Loucy (cell line): ENCODE measurements around the gene RXRG.

ENCODE experiments used
- H2AFZ ChIP-seq: fragments of 200-600 bp; sonication (generic); 2 replicates; pipeline ENCODE4 v1.6.0; 2016; ENCODE audit warnings: antibody characterized with exemption, mild to moderate bottlenecking, low read length, moderate library complexity
- H3F3A ChIP-seq: fragments of 200-600 bp; 2 replicates; pipeline ENCODE4 v1.6.0; 2016; ENCODE audit warnings: antibody characterized with exemption, low read depth, mild to moderate bottlenecking
- H3K27me3 ChIP-seq: fragments of 200-600 bp; sonication (generic); 2 replicates; pipeline ENCODE4 v1.6.1; 2014; ENCODE audit warnings: low read length, mild to moderate bottlenecking; ENCODE audit not compliant: insufficient read depth, poor library complexity, severe bottlenecking
- H3K36me3 ChIP-seq: fragments of 200-600 bp; sonication (generic); 2 replicates; pipeline ENCODE4 v1.6.1; 2016; ENCODE audit warnings: low read length; ENCODE audit not compliant: insufficient read depth
- H3K4me1 ChIP-seq: fragments of 200-600 bp; sonication (generic); 2 replicates; pipeline ENCODE4 v1.5.1; 2014; ENCODE audit warnings: low read length, mild to moderate bottlenecking; ENCODE audit not compliant: insufficient read depth, poor library complexity, severe bottlenecking
- H3K4me2 ChIP-seq: fragments of 200-600 bp; sonication (generic); 2 replicates; pipeline ENCODE4 v1.6.0; 2014; ENCODE audit warnings: antibody characterized with exemption, low read length, low read depth, mild to moderate bottlenecking; ENCODE audit not compliant: poor library complexity, severe bottlenecking
- H3K4me3 ChIP-seq: fragments of 200-600 bp; sonication (generic); 2 replicates; pipeline ENCODE4 v1.5.1; 2014; ENCODE audit warnings: low read length, mild to moderate bottlenecking, mixed read lengths; ENCODE audit not compliant: poor library complexity, severe bottlenecking
- H3K79me2 ChIP-seq: fragments of 200-600 bp; sonication (generic); 2 replicates; pipeline ENCODE4 v1.6.1; 2014; ENCODE audit warnings: low read length; ENCODE audit not compliant: insufficient read depth
- H3K9ac ChIP-seq: fragments of 200-600 bp; sonication (generic); 2 replicates; pipeline ENCODE4 v1.6.0; 2014; ENCODE audit warnings: mild to moderate bottlenecking, low read depth, low read length, moderate library complexity; ENCODE audit not compliant: poor library complexity, severe bottlenecking
- H3K9me2 ChIP-seq: fragments of 200-600 bp; sonication (generic); replicated peaks from 2 replicates; pipeline ENCODE4 v1.6.1; 2016; ENCODE audit warnings: low read depth, low read length, mixed read lengths
- H3K9me3 ChIP-seq: fragments of 200-600 bp; sonication (generic); 2 replicates; pipeline ENCODE4 v1.6.1; 2014; ENCODE audit warnings: mild to moderate bottlenecking, antibody characterized with exemption, low read length, low read depth; ENCODE audit not compliant: insufficient read depth
- H4K20me1 ChIP-seq: fragments of 200-600 bp; sonication (generic); 2 replicates; pipeline ENCODE4 v1.6.0; 2014; ENCODE audit warnings: antibody characterized with exemption, low read length, mild to moderate bottlenecking; ENCODE audit not compliant: insufficient read depth, poor library complexity, severe bottlenecking
- CTCF ChIP-seq: fragments of 200-600 bp; sonication (generic); conservative IDR thresholded peaks from 2 replicates; pipeline ENCODE4 v1.5.1; 2014; ENCODE audit warnings: mild to moderate bottlenecking, antibody characterized with exemption, low read length
- EZH2phosphoT487 ChIP-seq: fragments of 200-600 bp; IDR thresholded peaks from 2 replicates; pipeline ENCODE4 v1.6.1; 2018; ENCODE audit warnings: antibody characterized with exemption, mild to moderate bottlenecking, moderate library complexity, borderline replicate concordance

Gene RXRG

GRCh38 chr1:165353731-165354671, 90.9 kb downstream of the RXRG start:
- no peaks in the 10 kb centered on the region for H3F3A ChIP-seq
- H3K4me1 ChIP-seq: no peaks in the 10 kb centered on the region
- H3K4me2 ChIP-seq: no peak overlapping the region
- peaks cover 4% of the 10 kb centered on the region for H3K27me3 ChIP-seq
- H3K36me3 ChIP-seq: no peaks in the 10 kb centered on the region
- no peak overlapping the region for H3K4me3 ChIP-seq
- H3K9ac ChIP-seq: no peak overlapping the region
- no peaks in the 10 kb centered on the region for H4K20me1 ChIP-seq
- no peaks in the 10 kb centered on the region for H3K79me2 ChIP-seq
- no peaks in the 10 kb centered on the region for H3K9me3 ChIP-seq
- H2AFZ ChIP-seq: no peak overlapping the region
- H3K9me2 ChIP-seq: no peaks in the 10 kb centered on the region
- TF ChIP-seq CTCF (no peak), EZH2phosphoT487 (no peak)

- Histone ChIP-seq H3K4me2 (no peak overlapping the region), H3F3A (no peaks in the 10 kb centered on the region), H4K20me1 (no peaks in the 10 kb centered on the region), H3K79me2 (no peaks in the 10 kb centered on the region), H3K9ac (no peak overlapping the region), H3K9me3 (no peaks in the 10 kb centered on the region), H3K9me2 (no peaks in the 10 kb centered on the region), H2AFZ (no peak overlapping the region), H3K4me1 (no peaks in the 10 kb centered on the region), H3K4me3 (no peak overlapping the region), H3K27me3 (peaks cover 6% of the 10 kb centered on the region), H3K36me3 (no peaks in the 10 kb centered on the region)
- TF ChIP-seq CTCF: no peak
- TF ChIP-seq EZH2phosphoT487: no peak
Observed at GRCh38 chr1:165352442-165353293, 92.3 kb downstream of the RXRG start.

- H3K36me3 ChIP-seq: no peaks in the 10 kb centered on the region
- no peaks in the 10 kb centered on the region for H3K4me1 ChIP-seq
- no peak overlapping the region for H3K4me3 ChIP-seq
- H2AFZ ChIP-seq: no peak overlapping the region
- H3K27me3 ChIP-seq: peaks cover 11% of the 10 kb centered on the region
- H4K20me1 ChIP-seq: no peaks in the 10 kb centered on the region
- no peak overlapping the region for H3K9ac ChIP-seq
- no peaks in the 10 kb centered on the region for H3K79me2 ChIP-seq
- no peaks in the 10 kb centered on the region for H3F3A ChIP-seq
- H3K9me2 ChIP-seq: no peaks in the 10 kb centered on the region
- TF ChIP-seq EZH2phosphoT487: no peak
- TF ChIP-seq CTCF: no peak
- no peak overlapping the region for H3K4me2 ChIP-seq
- H3K9me3 ChIP-seq: no peaks in the 10 kb centered on the region
Observed at GRCh38 chr1:165351863-165352441, 93.0 kb downstream of the RXRG start.
